ENCODE results near the gene LAMC1.

The LAMC1 gene

GRCh38 chr1:183103577-183103976 is 80.4 kb downstream of the LAMC1 start:
- DNase-seq (ENCODE audit: low read depth in 1 of 2, low spot score in 1 of 2): no peak

GRCh38 chr1:183105449-183105848 is 82.2 kb downstream of the LAMC1 start:
- DNase-seq (ENCODE audit: low read depth in 1 of 2, low spot score in 1 of 2): no peak

- DNase-seq (ENCODE audit: low read depth in 1 of 2, low spot score in 1 of 2): no peak
Measured at GRCh38 chr1:183106166-183106565, 82.9 kb downstream of the LAMC1 start.

DNA sequence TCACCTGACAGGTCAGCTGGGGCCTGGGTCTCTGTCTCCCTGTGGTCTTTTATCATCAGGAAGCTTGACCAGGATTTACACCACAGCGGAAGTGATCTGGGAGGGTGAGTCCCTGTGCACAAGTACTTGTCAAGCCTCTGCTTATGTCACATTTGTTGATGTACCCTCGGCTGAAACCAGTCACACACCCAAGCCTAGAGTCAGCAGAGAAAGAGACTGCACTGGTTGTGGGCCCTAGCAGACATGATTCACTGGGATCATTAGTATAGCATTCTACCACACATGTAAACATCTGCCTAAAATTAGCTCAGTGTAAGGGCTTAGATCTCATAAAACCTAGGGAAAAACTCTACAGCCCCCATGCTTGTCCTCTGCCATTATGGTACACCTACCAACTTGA is 83.5 kb downstream of the LAMC1 start:
- no peak for DNase-seq (ENCODE audit: low read depth in 1 of 2, low spot score in 1 of 2)

DNA sequence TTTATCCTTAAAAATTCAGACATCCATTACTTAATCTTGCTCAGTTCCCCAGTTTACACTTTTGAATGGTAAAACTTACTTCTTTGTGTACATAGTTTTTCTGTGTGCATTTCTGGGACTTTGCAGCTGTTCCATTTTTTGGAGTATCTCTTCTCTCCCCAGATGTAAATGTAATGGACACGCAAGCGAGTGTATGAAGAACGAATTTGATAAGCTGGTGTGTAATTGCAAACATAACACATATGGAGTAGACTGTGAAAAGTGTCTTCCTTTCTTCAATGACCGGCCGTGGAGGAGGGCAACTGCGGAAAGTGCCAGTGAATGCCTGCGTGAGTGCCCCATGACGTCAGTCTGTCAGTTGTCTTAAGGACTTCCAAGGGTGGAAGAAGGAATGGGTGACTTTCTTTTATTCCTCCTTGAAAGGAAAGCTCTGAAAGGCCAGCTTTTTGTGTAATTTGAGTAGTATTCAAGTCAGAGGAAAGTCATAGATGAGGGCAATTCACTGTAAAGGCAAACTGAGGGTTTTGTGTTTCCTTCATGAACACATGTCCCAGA is 87.2 kb downstream of the LAMC1 start:
- no peak for DNase-seq (ENCODE audit: low read depth in 1 of 2, low spot score in 1 of 2)

- DNase-seq (ENCODE audit: low read depth in 1 of 2, low spot score in 1 of 2): no peak
Measured at GRCh38 chr1:183114441-183114840, 91.2 kb downstream of the LAMC1 start.

DNA sequence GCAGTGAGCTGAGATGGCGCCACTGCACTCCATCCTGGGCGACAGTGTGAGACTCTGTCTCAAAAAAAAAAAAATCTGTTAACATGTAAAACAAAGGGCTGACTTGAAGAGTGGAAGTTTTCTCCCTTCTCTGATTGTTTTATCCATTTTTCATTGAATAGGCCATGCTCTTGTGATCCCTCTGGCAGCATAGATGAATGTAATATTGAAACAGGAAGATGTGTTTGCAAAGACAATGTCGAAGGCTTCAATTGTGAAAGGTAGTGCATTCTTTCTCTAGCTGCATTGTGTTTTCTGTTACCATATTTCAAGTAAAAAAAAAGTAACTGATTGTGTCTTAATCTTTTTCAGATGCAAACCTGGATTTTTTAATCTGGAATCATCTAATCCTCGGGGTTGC is 93.2 kb downstream of the LAMC1 start:
- no peak for DNase-seq (ENCODE audit: low read depth in 1 of 2, low spot score in 1 of 2)

DNA sequence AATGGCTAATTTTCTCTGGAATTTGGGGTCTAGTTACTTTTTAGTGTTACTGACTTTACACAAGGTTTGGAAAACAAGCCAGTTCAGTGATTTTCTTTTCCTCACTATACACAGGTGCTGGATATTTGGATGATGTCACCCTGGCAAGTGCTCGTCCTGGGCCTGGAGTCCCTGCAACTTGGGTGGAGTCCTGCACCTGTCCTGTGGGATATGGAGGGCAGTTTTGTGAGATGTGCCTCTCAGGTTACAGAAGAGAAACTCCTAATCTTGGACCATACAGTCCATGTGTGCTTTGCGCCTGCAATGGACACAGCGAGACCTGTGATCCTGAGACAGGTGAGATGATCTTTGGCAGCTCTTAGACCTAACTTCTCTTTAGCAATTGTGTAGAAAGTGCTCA is 98.4 kb downstream of the LAMC1 start:
- no peak for DNase-seq (ENCODE audit: low read depth in 1 of 2, low spot score in 1 of 2)

- no peak for DNase-seq (ENCODE audit: low read depth in 1 of 2, low spot score in 1 of 2)
Measured at GRCh38 chr1:183124259-183124658, 101.0 kb downstream of the LAMC1 start.

GRCh38 chr1:183125279-183125999 is 102.2 kb downstream of the LAMC1 start:
- no peak for DNase-seq (ENCODE audit: low read depth in 1 of 2, low spot score in 1 of 2)

GRCh38 chr1:183126000-183126366 is 102.8 kb downstream of the LAMC1 start:
- no peak for DNase-seq (ENCODE audit: low read depth in 1 of 2, low spot score in 1 of 2)

- no peak for DNase-seq (ENCODE audit: low read depth in 1 of 2, low spot score in 1 of 2)
Measured at GRCh38 chr1:183126528-183126927, 103.3 kb downstream of the LAMC1 start.

GRCh38 chr1:183129921-183130690 is 106.9 kb downstream of the LAMC1 start:
- DNase-seq (ENCODE audit: low read depth in 1 of 2, low spot score in 1 of 2): no peak

- DNase-seq (ENCODE audit: low read depth in 1 of 2, low spot score in 1 of 2): no peak
Measured at GRCh38 chr1:183131166-183131565, 107.9 kb downstream of the LAMC1 start.

- no peak for DNase-seq (ENCODE audit: low read depth in 1 of 2, low spot score in 1 of 2)
Measured at GRCh38 chr1:183135336-183135735, 112.1 kb downstream of the LAMC1 start.

DNA sequence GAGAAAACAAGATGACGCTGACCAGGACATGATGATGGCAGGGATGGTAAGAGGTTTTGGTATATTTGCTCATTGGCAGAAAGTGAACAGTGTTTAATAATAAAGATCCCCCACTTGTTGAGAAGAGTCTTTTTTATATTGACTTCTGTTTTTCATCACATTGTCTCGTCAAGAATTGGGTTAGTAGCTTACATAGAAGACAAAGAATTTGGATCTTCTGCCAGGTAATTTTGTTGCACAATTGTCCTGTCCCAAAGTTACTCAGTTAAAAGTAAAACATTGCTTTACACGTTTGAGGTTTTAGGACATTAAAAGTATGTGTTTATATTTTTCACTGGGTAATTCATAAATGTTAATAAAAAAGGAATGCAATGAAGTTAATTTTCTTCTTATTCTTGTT is 114.6 kb downstream of the LAMC1 start:
- DNase-seq (ENCODE audit: low read depth in 1 of 2, low spot score in 1 of 2): no peak

- no peak for DNase-seq (ENCODE audit: low read depth in 1 of 2, low spot score in 1 of 2)
Measured at GRCh38 chr1:183138301-183138700, 115.1 kb downstream of the LAMC1 start.

- no peak for DNase-seq (ENCODE audit: low read depth in 1 of 2, low spot score in 1 of 2)
Measured at GRCh38 chr1:183139281-183139942, 116.2 kb downstream of the LAMC1 start.

DNA sequence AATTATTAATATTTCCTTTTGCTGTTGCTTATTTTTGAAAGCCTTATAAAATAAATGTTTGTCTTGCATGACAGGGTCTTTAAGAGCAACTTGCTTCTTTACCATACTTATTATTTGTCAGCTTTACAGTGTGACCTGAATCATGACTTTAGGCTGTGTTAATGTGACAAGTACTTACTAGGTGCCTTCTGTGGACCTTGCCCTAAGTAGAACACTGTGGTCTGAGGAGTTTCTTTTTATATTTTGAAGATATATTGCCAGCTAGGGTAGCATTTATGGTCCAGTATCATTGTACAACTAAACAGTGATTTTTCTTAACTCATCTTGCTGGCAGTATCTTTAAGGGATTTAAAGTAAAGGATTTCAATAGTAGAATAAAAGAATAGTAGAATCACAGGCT is 117.4 kb downstream of the LAMC1 start:
- DNase-seq (ENCODE audit: low read depth in 1 of 2, low spot score in 1 of 2): no peak

DNA sequence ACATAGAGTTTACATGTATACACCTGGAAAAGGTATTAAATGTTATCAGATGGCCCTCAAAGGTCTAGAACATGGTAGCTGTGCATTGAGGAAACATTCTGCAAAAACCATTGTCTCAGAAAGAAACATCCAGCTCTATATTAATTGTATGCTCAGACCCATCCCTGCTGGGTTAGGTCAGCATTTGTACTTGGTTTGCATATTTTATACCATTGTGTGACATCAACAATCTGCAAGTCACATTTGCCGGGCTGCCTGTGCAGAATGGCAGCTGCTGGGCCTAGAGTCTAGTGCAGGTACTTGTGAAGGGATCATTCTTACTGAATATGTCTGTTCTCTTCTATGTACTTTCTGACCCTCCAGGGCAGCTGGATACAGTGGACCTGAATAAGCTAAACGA is 119.0 kb downstream of the LAMC1 start:
- no peak for DNase-seq (ENCODE audit: low read depth in 1 of 2, low spot score in 1 of 2)

GRCh38 chr1:183143576-183144315 is 120.5 kb downstream of the LAMC1 start:
- DNase-seq (ENCODE audit: low read depth in 1 of 2, low spot score in 1 of 2): no peak

Data from stimulated activated CD4-positive, alpha-beta T cell treated with anti-CD3 and anti-CD28 coated beads, Interleukin-15, amount 100 ng/mL, for 1 hour (primary cell).